Measurements from ENCODE around the gene CHCHD10. TPM values are rescaled to one million over a fixed set of nuclear protein-coding genes. Genes with fewer than 3 reads are reported as not detected.
A peak's percentile ranks its signal among the peaks of the same experiment; 100 is the strongest.

The CHCHD10 gene
- total and polyA plus RNA-seq, 2 experiments from 2014 or later = 77.5 to 324 TPM

GRCh38 chr22:23774114-23774921 is 6.5 kb upstream of the CHCHD10 start:
- DNase-seq (ENCODE audit: low read depth in 1 of 2, low spot score in 1 of 2) = no peak
- H3K27me3 ChIP-seq = no peaks in the 10 kb centered on the region
- peaks cover 11% of the 10 kb centered on the region for H3K4me1 ChIP-seq (ENCODE audit: low read depth)
- no peak for TF ChIP-seq CTCF (IDR thresholded peaks at IDR 0.05; ENCODE audit: low read depth, low read length)
- H3K27ac ChIP-seq = no peak overlapping the region
- no peaks in the 10 kb centered on the region for H3K9me3 ChIP-seq (ENCODE audit: low read depth)
- H3K4me3 ChIP-seq = no peak overlapping the region
- no peaks in the 10 kb centered on the region for H3K36me3 ChIP-seq

- Histone ChIP-seq H3K9me3 (ENCODE audit: low read depth) (no peaks in the 10 kb centered on the region), H3K36me3 (no peaks in the 10 kb centered on the region)
Observed at GRCh38 chr22:23773483-23774113, 5.8 kb upstream of the CHCHD10 start.

GRCh38 chr22:23772649-23773473 is 5.1 kb upstream of the CHCHD10 start, which contains the start of gene MMP11:
Gene MMP11 (plus strand): TSS chr22:23772849. CDS start chr22:23772871, 22 bp downstream.
- no peak for TF ChIP-seq CTCF (IDR thresholded peaks at IDR 0.05; ENCODE audit: low read depth, low read length)
- Histone ChIP-seq H3K4me1 (ENCODE audit: low read depth) (peaks cover 18% of the 10 kb centered on the region), H3K27me3 (no peaks in the 10 kb centered on the region), H3K4me3 (peak within 1 kb of the TSS; percentile 42), H3K27ac (no peak within 1 kb of the TSS), H3K36me3 (no peaks in the 10 kb centered on the region), H3K9me3 (ENCODE audit: low read depth) (no peaks in the 10 kb centered on the region)
- peak; percentile 49 to 71 for DNase-seq (ENCODE audit: low read depth in 1 of 2, low spot score in 1 of 2)

More at GRCh38 chr22:23773483-23774113, 5.8 kb upstream of the CHCHD10 start:
- no peak overlapping the region for H3K27ac ChIP-seq
- no peaks in the 10 kb centered on the region for H3K27me3 ChIP-seq
- peak overlapping the region; percentile 42 for H3K4me3 ChIP-seq
- H3K4me1 ChIP-seq (ENCODE audit: low read depth) = peaks cover 16% of the 10 kb centered on the region
- no peak for DNase-seq (ENCODE audit: low read depth in 1 of 2, low spot score in 1 of 2)
- TF ChIP-seq CTCF (IDR thresholded peaks at IDR 0.05; ENCODE audit: low read depth, low read length) = no peak

- peaks cover 18% of the 10 kb centered on the region for H3K4me1 ChIP-seq (ENCODE audit: low read depth)
- no peak for TF ChIP-seq CTCF (IDR thresholded peaks at IDR 0.05; ENCODE audit: low read depth, low read length)
- H3K36me3 ChIP-seq = no peaks in the 10 kb centered on the region
- no peak for DNase-seq (ENCODE audit: low read depth in 1 of 2, low spot score in 1 of 2)
- no peaks in the 10 kb centered on the region for H3K27me3 ChIP-seq
- no peaks in the 10 kb centered on the region for H3K9me3 ChIP-seq (ENCODE audit: low read depth)
- H3K4me3 ChIP-seq = peak overlapping the region; percentile 42
- no peak overlapping the region for H3K27ac ChIP-seq
Observed at GRCh38 chr22:23772315-23772648, 4.5 kb upstream of the CHCHD10 start.

- no peaks in the 10 kb centered on the region for H3K36me3 ChIP-seq
- no peaks in the 10 kb centered on the region for H3K27me3 ChIP-seq
- no peak overlapping the region for H3K27ac ChIP-seq
- TF ChIP-seq CTCF (IDR thresholded peaks at IDR 0.05; ENCODE audit: low read depth, low read length) = no peak
- DNase-seq (ENCODE audit: low read depth in 1 of 2, low spot score in 1 of 2) = no peak
- H3K4me1 ChIP-seq (ENCODE audit: low read depth) = peaks cover 25% of the 10 kb centered on the region
- H3K9me3 ChIP-seq (ENCODE audit: low read depth) = no peaks in the 10 kb centered on the region
- no peak overlapping the region for H3K4me3 ChIP-seq
Observed at GRCh38 chr22:23769321-23769965, 1.7 kb upstream of the CHCHD10 start.
